T follicular helper cell (primary cell): ENCODE data around the gene SUFU.
A peak's percentile ranks its signal among the peaks of the same experiment; 100 is the strongest.
"Not testable (repeated sequence)": the region's sequence is repeated elsewhere in the genome, so short reads cannot be mapped to it uniquely, and the experiment has no call there.

Source experiments
- DNase-seq: peaks from one replicate; pipeline ENCODE4 v3.0.0-alpha.2; 2020; ENCODE audit warnings: low read depth

SUFU gene

GRCh38 chr10:102479651-102480050, 24.1 kb upstream of the SUFU start:
- no peak for DNase-seq

GRCh38 chr10:102480396-102480795, 23.4 kb upstream of the SUFU start:
- DNase-seq = no peak

- DNase-seq = no peak
These were observed 19.8 kb upstream of the SUFU start for GRCh38 chr10:102484021-102484420.

- no peak for DNase-seq
These were observed 18.5 kb upstream of the SUFU start for GRCh38 chr10:102485093-102485784.

GRCh38 chr10:102491136-102491535, 12.6 kb upstream of the SUFU start:
- DNase-seq = no peak

- DNase-seq = no peak
These were observed 11.3 kb upstream of the SUFU start for GRCh38 chr10:102492344-102492939.

GRCh38 chr10:102492983-102493382, 10.8 kb upstream of the SUFU start:
- no peak for DNase-seq

GRCh38 chr10:102493771-102494170, 10.0 kb upstream of the SUFU start:
- DNase-seq = no peak

GRCh38 chr10:102497545-102497944, 6.2 kb upstream of the SUFU start:
- no peak for DNase-seq

- DNase-seq = no peak
These were observed 4.4 kb upstream of the SUFU start for GRCh38 chr10:102499356-102499755.

- DNase-seq = not testable (repeated sequence)
These were observed 3.1 kb upstream of the SUFU start for GRCh38 chr10:102500686-102501085.

- DNase-seq = no peak
These were observed 2.4 kb upstream of the SUFU start for GRCh38 chr10:102501201-102502028.

GRCh38 chr10:102502029-102502336, 1.8 kb upstream of the SUFU start:
- peak; percentile 98 for DNase-seq

GRCh38 chr10:102502337-102503151, 1.2 kb upstream of the SUFU start, which contains the start of gene ACTR1A:
ACTR1A (minus strand) TSS chr10:102502712; CDS start chr10:102502647, 65 bp downstream.
- DNase-seq = peak; percentile 93

- peak; percentile 10 for DNase-seq
These were observed 605 bp downstream of the SUFU start for GRCh38 chr10:102504179-102504975.

GRCh38 chr10:102504976-102505300, 1.2 kb downstream of the SUFU start:
- DNase-seq = no peak

- DNase-seq = no peak
These were observed 1.8 kb downstream of the SUFU start for GRCh38 chr10:102505462-102506115.

GRCh38 chr10:102507521-102507920, 3.7 kb downstream of the SUFU start:
- no peak for DNase-seq

GRCh38 chr10:102508506-102508905, 4.7 kb downstream of the SUFU start:
- DNase-seq = no peak

GRCh38 chr10:102509387-102509786, 5.6 kb downstream of the SUFU start:
- DNase-seq = no peak
